HG03097 (cell line): ENCODE data around the gene MAGI2.

ENCODE experiments used
- ATAC-seq: cut with Tn5 transposase; IDR thresholded peaks from one replicate; pipeline ENCODE4 v1.9.1; 2021; ENCODE audit not compliant: unreplicated experiment, low FRiP score

The MAGI2 gene

GRCh38 chr7:78178319-78178718 lies 1275.1 kb downstream of the MAGI2 start:
- no peak for ATAC-seq

GRCh38 chr7:78176171-78176570 lies 1277.3 kb downstream of the MAGI2 start:
- no peak for ATAC-seq

- no peak for ATAC-seq
These were observed 1278.0 kb downstream of the MAGI2 start for GRCh38 chr7:78175330-78176100.

- no peak for ATAC-seq
These were observed 1279.8 kb downstream of the MAGI2 start for GRCh38 chr7:78173666-78174065.

GRCh38 chr7:78172933-78173591 lies 1280.4 kb downstream of the MAGI2 start:
- ATAC-seq, result no peak

- no peak for ATAC-seq
These were observed 1281.2 kb downstream of the MAGI2 start for GRCh38 chr7:78172267-78172757.

GRCh38 chr7:78171398-78171797 lies 1282.1 kb downstream of the MAGI2 start:
- no peak for ATAC-seq

GRCh38 chr7:78170815-78171214 lies 1282.7 kb downstream of the MAGI2 start:
- ATAC-seq, result no peak

GRCh38 chr7:78169992-78170391 lies 1283.5 kb downstream of the MAGI2 start:
- ATAC-seq, result peak; percentile 72

GRCh38 chr7:78168865-78169264 lies 1284.6 kb downstream of the MAGI2 start:
- ATAC-seq, result no peak

GRCh38 chr7:78167860-78168259 lies 1285.6 kb downstream of the MAGI2 start:
- no peak for ATAC-seq

GRCh38 chr7:78165854-78166253 lies 1287.6 kb downstream of the MAGI2 start:
- ATAC-seq, result no peak

GRCh38 chr7:78165454-78165853 lies 1288.0 kb downstream of the MAGI2 start:
- no peak for ATAC-seq

- ATAC-seq, result no peak
These were observed 1289.0 kb downstream of the MAGI2 start for GRCh38 chr7:78164459-78164858.

- no peak for ATAC-seq
These were observed 1291.7 kb downstream of the MAGI2 start for GRCh38 chr7:78161781-78162180.

GRCh38 chr7:78159545-78159944 lies 1293.9 kb downstream of the MAGI2 start:
- ATAC-seq, result no peak

- ATAC-seq, result no peak
These were observed 1300.2 kb downstream of the MAGI2 start for GRCh38 chr7:78153285-78153684.

- no peak for ATAC-seq
These were observed 1302.2 kb downstream of the MAGI2 start for GRCh38 chr7:78151229-78151628.

- no peak for ATAC-seq
These were observed 1303.7 kb downstream of the MAGI2 start for GRCh38 chr7:78149787-78150186.

GRCh38 chr7:78148166-78148894 lies 1305.1 kb downstream of the MAGI2 start:
- no peak for ATAC-seq

- no peak for ATAC-seq
These were observed 1306.9 kb downstream of the MAGI2 start for GRCh38 chr7:78146546-78146945.
